A673 (cell line): Measurements from ENCODE around the gene KRT1. TPM values are rescaled to one million over a fixed set of nuclear protein-coding genes. Genes with fewer than 3 reads are reported as not detected.

Experiments
- BruUV-seq: library from RNA; stranded (reverse); fragments of 400-500 nt; replicated peaks from 2 replicates; lab custom pipeline; 2021; lab: Mats Ljungman, UMichigan
- CTCF ChIA-PET: fragments of 300-600 bp; sonication (Branson Sonifier 250); formaldehyde crosslinking; loops from one replicate; lab custom pipeline; 2022; ENCODE audit warnings: antibody characterized with exemption; lab: Charles Lee
- POLR2A ChIA-PET: fragments of 300-600 bp; sonication (Branson Sonifier 250); formaldehyde crosslinking; loops from one replicate; lab custom pipeline; 2022; ENCODE audit warnings: antibody characterized with exemption; ENCODE audit not compliant: low non-redundant PET; lab: Charles Lee
- DNase-seq: peaks from one replicate; pipeline ENCODE4 v3.0.0-alpha.2; 2015; ENCODE audit warnings: low spot score
- H3K27ac ChIP-seq: fragments of 200-600 bp; sonication (generic); 2 replicates; pipeline ENCODE4 v1.5.1; 2016; ENCODE audit warnings: mixed run types, low read depth, mild to moderate bottlenecking, mixed read lengths, antibody characterized with exemption, low read length; ENCODE audit not compliant: poor library complexity, severe bottlenecking
- H3K27me3 ChIP-seq: fragments of 200-600 bp; sonication (generic); replicated peaks from 2 replicates; pipeline ENCODE4 v1.6.1; 2017; ENCODE audit warnings: mixed run types, low read depth, mild to moderate bottlenecking, mixed read lengths, antibody characterized with exemption, low read length; ENCODE audit not compliant: insufficient read depth, poor library complexity
- H3K36me3 ChIP-seq: fragments of 200-600 bp; sonication (generic); 2 replicates; pipeline ENCODE4 v1.6.1; 2016; ENCODE audit warnings: mixed run types, mild to moderate bottlenecking, mixed read lengths, antibody characterized with exemption, low read length; ENCODE audit not compliant: insufficient read depth, poor library complexity, severe bottlenecking
- H3K4me1 ChIP-seq: fragments of 200-600 bp; sonication (generic); 2 replicates; pipeline ENCODE4 v1.6.1; 2017; ENCODE audit warnings: mixed run types, mild to moderate bottlenecking, mixed read lengths, antibody characterized with exemption, low read length; ENCODE audit not compliant: insufficient read depth, poor library complexity, severe bottlenecking
- H3K4me3 ChIP-seq: fragments of 200-600 bp; sonication (generic); 2 replicates; pipeline ENCODE4 v1.5.1; 2016; ENCODE audit warnings: low read depth, mixed run types, mild to moderate bottlenecking, mixed read lengths, low read length; ENCODE audit not compliant: poor library complexity, severe bottlenecking
- H3K9me3 ChIP-seq: fragments of 200-600 bp; sonication (generic); 2 replicates; pipeline ENCODE4 v1.6.1; 2016; ENCODE audit warnings: mixed run types, low read depth, mild to moderate bottlenecking, mixed read lengths, antibody characterized with exemption, low read length; ENCODE audit not compliant: poor library complexity, severe bottlenecking
- CTCF ChIP-seq: fragments of 300-800, 200-600 bp; sonication (generic); conservative IDR thresholded peaks from 2 replicates; pipeline ENCODE4 v1.5.1; 2017; ENCODE audit warnings: low read depth, mild to moderate bottlenecking, antibody characterized with exemption, low read length, moderate library complexity, mixed read lengths
- EZH2 ChIP-seq: fragments of 200-600 bp; sonication (generic); IDR thresholded peaks from 2 replicates; pipeline ENCODE4 v1.6.1; 2017; ENCODE audit warnings: borderline replicate concordance, low read depth, mild to moderate bottlenecking, mixed read lengths, antibody characterized with exemption, low read length; ENCODE audit not compliant: poor library complexity, severe bottlenecking
- intact Hi-C: fragments of 100-400 bp; cut with micrococcal nuclease; formaldehyde crosslinking; loops from one replicate; pipeline ENCODE4 v1.10.0; 2022; ENCODE audit not compliant: unreplicated experiment
- total RNA-seq: library from RNA; stranded (reverse); gene quantifications from 2 replicates; pipeline ENCODE4 v1.2.3, GENCODE V29; 2021

KRT1 gene
- total RNA-seq, 1 experiment from 2014 or later, result not detected

DNA sequence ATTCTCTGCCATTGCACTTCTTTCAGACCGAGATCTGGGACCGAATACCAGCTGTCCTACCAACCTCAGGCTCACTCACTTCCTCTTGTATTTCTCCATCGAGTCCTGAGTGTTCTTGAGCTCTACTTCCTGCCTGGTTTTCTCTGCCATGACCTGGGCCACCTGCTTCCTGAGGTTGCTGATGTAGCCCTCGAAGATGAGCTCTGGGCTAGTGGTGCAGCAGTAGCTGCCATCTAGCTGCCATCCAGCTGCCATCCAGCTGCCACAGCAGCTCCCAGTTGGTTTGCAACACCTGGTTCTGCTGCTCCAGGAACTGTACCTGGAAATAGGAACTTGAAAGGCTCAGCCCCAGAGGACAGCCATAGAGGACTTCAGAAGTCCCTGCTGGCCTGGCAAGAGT lies 46.8 kb downstream of the KRT1 start:
- H3K9me3 ChIP-seq, result no peaks in the 10 kb centered on the region
- no peaks in the 10 kb centered on the region for H3K36me3 ChIP-seq
- no peaks in the 10 kb centered on the region for H3K27me3 ChIP-seq
- TF ChIP-seq CTCF (no peak), EZH2 (no peak)
- POLR2A ChIA-PET, result no interaction called here
- BruUV-seq, result no TSS peak
- H3K27ac ChIP-seq, result no peak overlapping the region
- DNase-seq, result no peak
- intact Hi-C loops, result no loop called here
- no peak overlapping the region for H3K4me3 ChIP-seq
- peaks cover 6% of the 10 kb centered on the region for H3K4me1 ChIP-seq
- CTCF ChIA-PET, result no interaction called here

- Histone ChIP-seq H3K4me1 (peaks cover 6% of the 10 kb centered on the region), H3K9me3 (no peaks in the 10 kb centered on the region), H3K36me3 (no peaks in the 10 kb centered on the region), H3K27ac (no peak overlapping the region), H3K27me3 (no peaks in the 10 kb centered on the region), H3K4me3 (no peak overlapping the region)
- CTCF ChIA-PET, result no interaction called here
- intact Hi-C loops, result no loop called here
- no TSS peak for BruUV-seq
- no peak for TF ChIP-seq CTCF
- TF ChIP-seq EZH2, result no peak
- DNase-seq, result no peak
- POLR2A ChIA-PET, result no interaction called here
Observed at GRCh38 chr12:52632656-52633055, 47.6 kb downstream of the KRT1 start.

GRCh38 chr12:52631676-52632459 lies 48.3 kb downstream of the KRT1 start:
- no peak for DNase-seq
- BruUV-seq, result no TSS peak
- TF ChIP-seq EZH2, result no peak
- no peak for TF ChIP-seq CTCF

More at GRCh38 chr12:52631676-52632459, 48.3 kb downstream of the KRT1 start:
- intact Hi-C loops, result no loop called here
- Histone ChIP-seq H3K9me3 (no peaks in the 10 kb centered on the region), H3K4me3 (no peak overlapping the region), H3K27me3 (no peaks in the 10 kb centered on the region), H3K27ac (no peak overlapping the region), H3K36me3 (no peaks in the 10 kb centered on the region), H3K4me1 (peaks cover 6% of the 10 kb centered on the region)
- CTCF ChIA-PET, result no interaction called here
- POLR2A ChIA-PET, result no interaction called here
